Stomach smooth muscle (tissue), 2 donors: ENCODE measurements around the gene LZTR1.

Experiments used
- H3K27ac ChIP-seq: one replicate; pipeline ENCODE4 v1.7.0; 2013; ENCODE audit warnings: mild to moderate bottlenecking, low read length, inconsistent platforms
- H3K27me3 ChIP-seq, 2 donors: one replicate each; pipeline ENCODE4 v1.7.0; 2013; ENCODE audit warnings: low read length in 2 of 2; ENCODE audit not compliant: insufficient read depth in 2 of 2, control insufficient read depth in 1 of 2
- H3K36me3 ChIP-seq, 2 donors: one replicate each; pipeline ENCODE4 v1.7.0; 2013; ENCODE audit warnings: low read length in 2 of 2; ENCODE audit not compliant: control insufficient read depth in 2 of 2, insufficient read depth in 2 of 2
- H3K4me1 ChIP-seq: one replicate; pipeline ENCODE4 v1.7.0; 2013; ENCODE audit warnings: low read length; ENCODE audit not compliant: control insufficient read depth, insufficient read depth
- H3K4me3 ChIP-seq, 2 donors: one replicate each; pipeline ENCODE4 v1.7.0; 2013; ENCODE audit warnings: low read length in 2 of 2
- H3K9ac ChIP-seq, 2 donors: one replicate each; pipeline ENCODE4 v1.7.0; 2013; ENCODE audit warnings: low read length in 2 of 2, mild to moderate bottlenecking in 1 of 2
- H3K9me3 ChIP-seq, 2 donors: one replicate each; pipeline ENCODE4 v1.7.0; 2013; ENCODE audit warnings: low read length in 2 of 2; ENCODE audit not compliant: control insufficient read depth in 2 of 2
- donor health status: healthy.
- donor health status: Pancreatic carcinoma.

The LZTR1 gene

GRCh38 chr22:20977516-20978170, 4.5 kb upstream of the LZTR1 start:
- Histone ChIP-seq H3K4me3 (no peak overlapping the region), H3K9me3 (peaks cover 0 to 6% of the 10 kb centered on the region in 2 donors), H3K27me3 (no peaks in the 10 kb centered on the region), H3K9ac (no peak overlapping the region), H3K36me3 (no peaks in the 10 kb centered on the region), H3K27ac (no peak overlapping the region), H3K4me1 (peaks cover 27% of the 10 kb centered on the region)

GRCh38 chr22:20978419-20978818, 3.7 kb upstream of the LZTR1 start:
- H3K4me3 ChIP-seq: no peak overlapping the region
- no peak overlapping the region for H3K27ac ChIP-seq
- H3K9ac ChIP-seq: no peak overlapping the region
- H3K27me3 ChIP-seq: no peaks in the 10 kb centered on the region
- peaks cover 35% of the 10 kb centered on the region for H3K4me1 ChIP-seq
- H3K36me3 ChIP-seq: no peaks in the 10 kb centered on the region
- peaks cover 0 to 6% of the 10 kb centered on the region in 2 donors for H3K9me3 ChIP-seq

- H3K27me3 ChIP-seq: no peaks in the 10 kb centered on the region
- H3K4me3 ChIP-seq: peak overlapping the region; percentile 60 to 93
- H3K36me3 ChIP-seq: peaks cover 4 to 5% of the 10 kb centered on the region in 2 donors
- peak overlapping the region; percentile 47 to 55 for H3K9ac ChIP-seq
- H3K4me1 ChIP-seq: peaks cover 40% of the 10 kb centered on the region
- peaks cover 0 to 6% of the 10 kb centered on the region in 2 donors for H3K9me3 ChIP-seq
- peak overlapping the region; percentile 24 for H3K27ac ChIP-seq
Measured at GRCh38 chr22:20979243-20979809, 2.8 kb upstream of the LZTR1 start.

GRCh38 chr22:20979940-20980453, 2.1 kb upstream of the LZTR1 start:
- Histone ChIP-seq H3K9me3 (peaks cover 0 to 6% of the 10 kb centered on the region in 2 donors), H3K27ac (peak overlapping the region; percentile 24), H3K4me3 (peak overlapping the region; percentile 60 to 93), H3K9ac (peak overlapping the region; percentile 47 to 55), H3K4me1 (peaks cover 40% of the 10 kb centered on the region), H3K36me3 (peaks cover 4 to 6% of the 10 kb centered on the region in 2 donors), H3K27me3 (no peaks in the 10 kb centered on the region)

- Histone ChIP-seq H3K9me3 (peaks cover 0 to 6% of the 10 kb centered on the region in 2 donors), H3K4me3 (peak overlapping the region in 1 of 2 donors; percentile 93), H3K27me3 (no peaks in the 10 kb centered on the region), H3K9ac (peak overlapping the region; percentile 2 to 55), H3K4me1 (peaks cover 40% of the 10 kb centered on the region), H3K27ac (peak overlapping the region; percentile 84), H3K36me3 (peaks cover 5 to 6% of the 10 kb centered on the region in 2 donors)
Measured at GRCh38 chr22:20980523-20980922, 1.6 kb upstream of the LZTR1 start.

GRCh38 chr22:20980938-20981722, 967 bp upstream of the LZTR1 start:
- peak overlapping the region; percentile 93 to 98 for H3K9ac ChIP-seq
- no peaks in the 10 kb centered on the region for H3K27me3 ChIP-seq
- H3K9me3 ChIP-seq: peaks cover 0 to 6% of the 10 kb centered on the region in 2 donors
- peak overlapping the region; percentile 93 to 96 for H3K4me3 ChIP-seq
- H3K36me3 ChIP-seq: peaks cover 9% of the 10 kb centered on the region in 2 donors
- peaks cover 40% of the 10 kb centered on the region for H3K4me1 ChIP-seq
- peak overlapping the region; percentile 84 for H3K27ac ChIP-seq

- Histone ChIP-seq H3K9ac (peak overlapping the region; percentile 93 to 98), H3K4me1 (peaks cover 40% of the 10 kb centered on the region), H3K27me3 (no peaks in the 10 kb centered on the region), H3K27ac (peak overlapping the region; percentile 84), H3K4me3 (peak overlapping the region; percentile 93 to 96), H3K36me3 (peaks cover 12% of the 10 kb centered on the region in 2 donors), H3K9me3 (peaks cover 0 to 6% of the 10 kb centered on the region in 2 donors)
Measured at GRCh38 chr22:20982563-20982882, 426 bp downstream of the LZTR1 start.

- peak overlapping the region; percentile 93 to 96 for H3K4me3 ChIP-seq
- H3K4me1 ChIP-seq: peaks cover 40% of the 10 kb centered on the region
- peaks cover 0 to 5% of the 10 kb centered on the region in 2 donors for H3K9me3 ChIP-seq
- H3K36me3 ChIP-seq: peaks cover 15 to 18% of the 10 kb centered on the region in 2 donors
- H3K9ac ChIP-seq: peak overlapping the region; percentile 93 to 98
- no peak overlapping the region for H3K27ac ChIP-seq
- no peaks in the 10 kb centered on the region for H3K27me3 ChIP-seq
Measured at GRCh38 chr22:20983081-20983771, 1.1 kb downstream of the LZTR1 start.

- peaks cover 30% of the 10 kb centered on the region for H3K4me1 ChIP-seq
- H3K4me3 ChIP-seq: no peak overlapping the region
- H3K27ac ChIP-seq: no peak overlapping the region
- no peaks in the 10 kb centered on the region for H3K27me3 ChIP-seq
- H3K36me3 ChIP-seq: peaks cover 19 to 25% of the 10 kb centered on the region in 2 donors
- no peaks in the 10 kb centered on the region for H3K9me3 ChIP-seq
- no peak overlapping the region for H3K9ac ChIP-seq
Measured at GRCh38 chr22:20985720-20986119, 3.6 kb downstream of the LZTR1 start.

- H3K9me3 ChIP-seq: no peaks in the 10 kb centered on the region
- H3K36me3 ChIP-seq: peaks cover 19 to 25% of the 10 kb centered on the region in 2 donors
- peaks cover 23% of the 10 kb centered on the region for H3K4me1 ChIP-seq
- no peak overlapping the region for H3K9ac ChIP-seq
- H3K4me3 ChIP-seq: no peak overlapping the region
- no peak overlapping the region for H3K27ac ChIP-seq
- H3K27me3 ChIP-seq: no peaks in the 10 kb centered on the region
Measured at GRCh38 chr22:20986365-20986764, 4.3 kb downstream of the LZTR1 start.
